Gastrocnemius medialis (tissue), 4 donors: Measurements from ENCODE around the gene ANKH. TPM values are rescaled to one million over a fixed set of nuclear protein-coding genes. Genes with fewer than 3 reads are reported as not detected.
A peak's percentile ranks its signal among the peaks of the same experiment; 100 is the strongest.

Experiments used
- ATAC-seq, 2 donors: fragments of 150-250 bp; one replicate each; pipeline ENCODE4 v1.9.1; 2016
- DNase-seq, 2 donors: peaks; one replicate each; pipeline ENCODE4 v3.0.0-alpha.2; 2019
- H3K27ac ChIP-seq, 4 donors: fragments of 200-600 bp; sonication (generic); 1 replicate in 1 of 4; 2 replicates in 3 of 4; pipeline ENCODE4 v1.5.1; 2016 to 2018; ENCODE audit warnings: mild to moderate bottlenecking in 2 of 4, moderate library complexity in 1 of 4
- H3K27me3 ChIP-seq, 3 donors: fragments of 200-600 bp; sonication (generic) in 2 of 3; 1 replicate in 1 of 3; 2 replicates in 2 of 3; pipeline versions ENCODE4 v1.5.1 to v1.6.0; 2016 to 2019; ENCODE audit warnings: mild to moderate bottlenecking in 1 of 3, moderate library complexity in 1 of 3
- H3K36me3 ChIP-seq, 2 donors: fragments of 200-600 bp; sonication (generic) in 1 of 2; one replicate each; pipeline ENCODE4 v1.5.1; 2017 to 2018
- H3K4me1 ChIP-seq, 2 donors: fragments of 200-600 bp; sonication (generic) in 1 of 2; one replicate each; pipeline ENCODE4 v1.5.1; 2016 to 2017; ENCODE audit warnings: mild to moderate bottlenecking in 2 of 2
- H3K4me3 ChIP-seq, 4 donors: fragments of 200-600 bp; sonication (generic) in 3 of 4; 1 replicate in 1 of 4; 2 replicates in 3 of 4; pipeline ENCODE4 v1.5.1; 2016 to 2019; ENCODE audit warnings: mild to moderate bottlenecking in 2 of 4
- H3K9me3 ChIP-seq, 3 donors: fragments of 200-600 bp; sonication (generic) in 2 of 3; 1 replicate in 1 of 3; 2 replicates in 2 of 3; pipeline ENCODE4 v1.5.1; 2016 to 2019
- CTCF ChIP-seq, 5 experiments: fragments of 450-650 bp in 3 of 5; fragments of 200-600 bp in 2 of 5; sonication (generic) in 2 of 5; IDR thresholded peaks in 4 of 5; conservative IDR thresholded peaks in 1 of 5; 1 replicate in 4 of 5; 2 replicates in 1 of 5; pipeline ENCODE4 v1.5.1; 2016 to 2019; ENCODE audit warnings: antibody characterized with exemption in 5 of 5, mild to moderate bottlenecking in 3 of 5, moderate library complexity in 3 of 5
- POLR2A ChIP-seq, 2 donors: fragments of 450-650 bp; IDR thresholded peaks; one replicate each; pipeline ENCODE4 v1.6.1; 2017; ENCODE audit warnings: antibody characterized with exemption in 2 of 2, mild to moderate bottlenecking in 2 of 2, moderate library complexity in 2 of 2
- in situ Hi-C, 4 donors: fragments of 200-750 bp; cut with MboI; loops; one replicate each; pipeline versions ENCODE4 v1.15.0 to v1.8.0; 2017; ENCODE audit warnings: low sequenced_read_pairs in 4 of 4
- intact Hi-C: fragments of 100-400 bp; cut with DNase I; formaldehyde crosslinking; loops from one replicate; pipeline ENCODE4 v1.15.1; 2023; ENCODE audit warnings: low total_unique reads
- total RNA-seq, 4 donors: library from RNA; depleted of rRNA; stranded (reverse); fragments of >200 nt; gene quantifications; one replicate each; pipeline versions ENCODE4 v1.1.0 to v1.2.3, GENCODE V29; 2016

ANKH gene
- total RNA-seq, 4 donors from 2014 or later, result 33.5 to 52.1 (median 36.0) TPM

DNA sequence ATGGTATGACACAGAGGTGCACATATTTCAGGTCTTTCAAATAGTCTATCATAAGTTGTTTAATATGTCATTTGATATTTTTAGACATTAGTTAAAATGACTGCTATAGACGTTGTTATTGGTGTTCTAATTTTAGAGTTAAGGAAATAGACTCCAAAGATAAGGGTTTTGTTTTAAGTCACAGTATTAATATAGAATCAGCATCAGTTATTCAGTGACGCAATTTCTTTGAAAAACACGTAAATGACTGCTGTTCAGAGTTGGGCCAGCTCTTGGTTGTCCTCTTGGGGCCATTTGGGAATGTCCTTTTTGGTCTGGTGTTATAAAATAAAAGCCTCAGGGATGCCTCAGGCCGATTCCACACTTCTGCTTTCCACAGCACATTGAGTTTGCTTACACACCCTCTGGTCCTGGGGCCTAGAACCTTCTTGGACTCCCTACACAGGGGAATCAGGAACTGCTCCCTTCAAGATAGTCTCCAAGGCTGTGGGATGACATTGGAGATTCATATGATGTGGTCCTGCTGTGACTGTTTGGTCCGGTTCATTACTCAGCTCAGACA is 192.7 kb downstream of the ANKH start:
- H3K4me1 ChIP-seq, result peaks cover 23 to 25% of the 10 kb centered on the region in 2 donors
- TF ChIP-seq POLR2A (IDR thresholded peaks at IDR 0.05) (no peak), CTCF (IDR thresholded peaks at IDR 0.05 in 4 of 5, conservative IDR thresholded peaks at IDR 0.05 in 1 of 5) (no peak)
- ATAC-seq (peak in 1 of 2 donors; percentile 33), DNase-seq (no peak)
- H3K9me3 ChIP-seq, result no peaks in the 10 kb centered on the region
- peak overlapping the region in 3 of 4 donors; percentile 6 to 32 (median 17) for H3K27ac ChIP-seq
- intact Hi-C loops, result no loop called here
- in situ Hi-C loops, result no loop called here
- no peak overlapping the region for H3K4me3 ChIP-seq
- no peaks in the 10 kb centered on the region for H3K27me3 ChIP-seq
- H3K36me3 ChIP-seq, result peaks cover 0 to 30% of the 10 kb centered on the region in 2 donors

GRCh38 chr5:14676320-14676719 is 195.3 kb downstream of the ANKH start:
- in situ Hi-C loops (no loop called here), intact Hi-C loops (no loop called here)
- Histone ChIP-seq H3K9me3 (no peaks in the 10 kb centered on the region), H3K27me3 (no peaks in the 10 kb centered on the region), H3K4me3 (no peak overlapping the region), H3K36me3 (peaks cover 0 to 9% of the 10 kb centered on the region in 2 donors), H3K27ac (peak overlapping the region in 2 of 4 donors; percentile 9 to 20), H3K4me1 (peaks cover 22 to 32% of the 10 kb centered on the region in 2 donors)
- ATAC-seq (peak in 1 of 2 donors; percentile 75), DNase-seq (peak in 1 of 2 donors; percentile 41)
- TF ChIP-seq POLR2A (IDR thresholded peaks at IDR 0.05) (no peak), CTCF (IDR thresholded peaks at IDR 0.05 in 4 of 5, conservative IDR thresholded peaks at IDR 0.05 in 1 of 5) (no peak)

GRCh38 chr5:14675865-14676300 is 195.7 kb downstream of the ANKH start:
- Histone ChIP-seq H3K27ac (peak overlapping the region in 2 of 4 donors; percentile 9 to 20), H3K4me3 (no peak overlapping the region), H3K36me3 (peaks cover 0 to 7% of the 10 kb centered on the region in 2 donors), H3K9me3 (no peaks in the 10 kb centered on the region), H3K4me1 (peaks cover 24 to 32% of the 10 kb centered on the region in 2 donors), H3K27me3 (no peaks in the 10 kb centered on the region)
- in situ Hi-C loops (no loop called here), intact Hi-C loops (no loop called here)
- TF ChIP-seq POLR2A (IDR thresholded peaks at IDR 0.05) (no peak), CTCF (IDR thresholded peaks at IDR 0.05 in 4 of 5, conservative IDR thresholded peaks at IDR 0.05 in 1 of 5) (no peak)
- DNase-seq, result no peak
- ATAC-seq, result no peak

DNA sequence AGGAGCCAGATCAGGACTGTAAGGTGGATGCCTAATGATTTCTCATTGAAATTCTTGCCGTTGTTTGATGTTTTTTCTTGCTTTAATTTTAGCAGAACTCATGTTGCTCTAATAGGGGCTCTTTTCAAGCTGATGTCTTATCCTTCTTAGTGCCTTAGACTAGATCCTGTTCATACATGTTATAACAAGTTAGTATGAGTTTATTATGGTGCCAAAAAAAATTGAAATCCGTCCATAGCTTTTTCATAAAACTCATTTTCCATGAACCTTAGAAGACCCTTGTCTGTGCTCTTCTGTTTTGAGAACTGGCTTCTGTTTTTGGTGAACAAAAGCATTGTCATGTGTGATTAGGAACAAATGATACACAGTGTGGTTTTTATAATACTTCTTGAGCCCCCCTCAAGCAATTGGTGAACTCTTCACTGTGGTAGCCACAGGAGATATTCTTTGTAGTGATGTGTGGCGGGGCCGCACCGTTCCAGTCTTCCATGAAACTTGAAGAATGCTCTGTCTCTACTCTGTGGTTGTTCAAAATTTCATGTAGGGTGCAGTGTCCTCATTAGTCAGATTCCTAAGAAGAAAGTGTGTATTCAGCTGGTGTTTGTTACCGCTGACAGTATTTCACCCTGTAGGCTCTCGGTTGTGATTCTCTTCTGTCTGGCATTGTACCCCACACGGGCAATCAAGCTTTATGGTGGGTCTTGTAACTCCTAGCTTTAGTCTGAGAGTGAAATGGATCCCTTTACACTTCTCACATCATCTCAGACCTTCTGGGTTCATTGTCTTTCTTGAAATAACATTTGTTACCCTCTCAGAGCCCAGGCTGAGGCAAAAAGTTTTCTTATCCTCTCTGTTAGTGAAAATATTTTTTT is 196.4 kb downstream of the ANKH start:
- Histone ChIP-seq H3K27ac (no peak overlapping the region), H3K9me3 (no peaks in the 10 kb centered on the region), H3K4me1 (peaks cover 26 to 32% of the 10 kb centered on the region in 2 donors), H3K36me3 (peaks cover 0 to under 1% of the 10 kb centered on the region in 2 donors), H3K4me3 (no peak overlapping the region), H3K27me3 (no peaks in the 10 kb centered on the region)
- DNase-seq, result no peak
- intact Hi-C loops, result no loop called here
- in situ Hi-C loops, result loop anchor here in 1 of 4 donors (25.0 kb wide), 1 partner anchor 563 kb away; no protein-coding TSS in a partner anchor
- TF ChIP-seq POLR2A (IDR thresholded peaks at IDR 0.05), result no peak
- no peak for TF ChIP-seq CTCF (IDR thresholded peaks at IDR 0.05 in 4 of 5, conservative IDR thresholded peaks at IDR 0.05 in 1 of 5)
- ATAC-seq, result no peak
